DOHH2 (cell line): ENCODE measurements around the gene LAMC3.

Experiments used
- H3F3A ChIP-seq: fragments of 200-600 bp; sonication (generic), shearing (Covaris generic); 2 replicates; pipeline ENCODE4 v1.6.0; 2016; ENCODE audit warnings: antibody characterized with exemption, mild to moderate bottlenecking; ENCODE audit not compliant: control insufficient read depth, insufficient read depth
- H3K27ac ChIP-seq: fragments of 200-600 bp; sonication (generic); 2 replicates; pipeline ENCODE4 v1.5.1; 2014; ENCODE audit warnings: low read depth, mild to moderate bottlenecking, low read length, moderate library complexity
- H3K27me3 ChIP-seq: fragments of 200-600 bp; sonication (generic); 2 replicates; pipeline ENCODE4 v1.6.1; 2014; ENCODE audit warnings: mild to moderate bottlenecking, low read length, mixed read lengths; ENCODE audit not compliant: control insufficient read depth
- H3K36me3 ChIP-seq: fragments of 200-600 bp; sonication (generic); 2 replicates; pipeline ENCODE4 v1.6.1; 2014; ENCODE audit warnings: mild to moderate bottlenecking, low read length, moderate library complexity, mixed read lengths; ENCODE audit not compliant: control insufficient read depth
- H3K4me1 ChIP-seq: fragments of 200-600 bp; sonication (generic); 2 replicates; pipeline ENCODE4 v1.6.1; 2014; ENCODE audit warnings: mild to moderate bottlenecking, low read length, mixed read lengths; ENCODE audit not compliant: control insufficient read depth
- H3K4me2 ChIP-seq: fragments of 200-600 bp; sonication (generic); 2 replicates; pipeline ENCODE4 v1.6.0; 2014; ENCODE audit warnings: mild to moderate bottlenecking, low read length, moderate library complexity
- H3K4me3 ChIP-seq: fragments of 200-600 bp; sonication (generic); 2 replicates; pipeline ENCODE4 v1.5.1; 2014; ENCODE audit warnings: mild to moderate bottlenecking, low read length, mixed read lengths
- H3K79me2 ChIP-seq: fragments of 200-600 bp; sonication (generic); 2 replicates; pipeline ENCODE4 v1.6.1; 2014; ENCODE audit warnings: mild to moderate bottlenecking, low read length, mixed read lengths; ENCODE audit not compliant: control insufficient read depth
- H3K9me2 ChIP-seq: fragments of 200-600 bp; sonication (generic); replicated peaks from 2 replicates; pipeline ENCODE4 v1.6.1; 2014; ENCODE audit warnings: mild to moderate bottlenecking, low read length, mixed read lengths; ENCODE audit not compliant: control insufficient read depth
- H3K9me3 ChIP-seq: fragments of 200-600 bp; sonication (generic); 2 replicates; pipeline ENCODE4 v1.6.1; 2014; ENCODE audit warnings: antibody characterized with exemption, low read length, mixed read lengths; ENCODE audit not compliant: control insufficient read depth, insufficient read depth
- H4K20me1 ChIP-seq: fragments of 200-600 bp; sonication (generic); 2 replicates; pipeline ENCODE4 v1.6.0; 2014; ENCODE audit warnings: low read depth, mild to moderate bottlenecking, antibody characterized with exemption, low read length, moderate library complexity; ENCODE audit not compliant: control insufficient read depth, insufficient read depth
- EZH2phosphoT487 ChIP-seq: fragments of 200-600 bp; sonication (generic); IDR thresholded peaks from 2 replicates; pipeline ENCODE4 v1.6.1; 2017; ENCODE audit warnings: borderline replicate concordance, mild to moderate bottlenecking, antibody characterized with exemption, low read length, moderate library complexity, mixed read lengths
- TF ChIP-seq, protein P1 (sequence below): fragments of 200-600 bp; sonication (generic); IDR thresholded peaks from one replicate; pipeline ENCODE4 v1.5.1; 2014; ENCODE audit warnings: antibody characterized with exemption, mild to moderate bottlenecking, low read depth, low read length; ENCODE audit not compliant: poor library complexity, severe bottlenecking

LAMC3 gene

DNA sequence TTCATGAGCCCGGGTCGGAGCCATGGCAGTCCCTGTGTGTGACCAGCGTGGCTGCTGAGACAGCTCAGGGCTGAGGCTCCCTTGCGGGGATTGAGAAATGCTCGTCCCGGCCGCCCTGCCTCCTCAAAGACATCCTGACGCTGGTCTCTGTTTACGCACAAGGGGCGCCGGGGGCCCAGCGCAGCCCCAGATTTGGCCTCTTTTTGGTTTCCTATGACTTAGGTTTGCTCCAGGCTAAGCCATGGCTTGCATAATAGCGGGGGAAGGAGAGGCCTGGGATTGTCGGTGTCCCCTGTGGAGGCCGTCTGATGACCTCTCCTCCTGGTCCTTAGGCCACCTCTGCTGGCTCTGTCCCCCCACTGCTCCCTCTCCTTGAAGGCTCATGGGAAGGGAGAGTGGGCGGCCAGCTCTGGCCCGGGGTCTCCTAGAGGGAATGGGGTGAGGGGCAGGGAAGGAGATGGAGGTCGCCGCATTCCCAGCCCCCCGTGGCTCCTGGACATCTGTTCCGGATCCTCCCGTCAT, 3.5 kb downstream of the LAMC3 start:
- no peaks in the 10 kb centered on the region for H3K36me3 ChIP-seq
- H3K27ac ChIP-seq: no peak overlapping the region
- TF ChIP-seq EZH2phosphoT487: no peak
- TF ChIP-seq, protein P1, sequence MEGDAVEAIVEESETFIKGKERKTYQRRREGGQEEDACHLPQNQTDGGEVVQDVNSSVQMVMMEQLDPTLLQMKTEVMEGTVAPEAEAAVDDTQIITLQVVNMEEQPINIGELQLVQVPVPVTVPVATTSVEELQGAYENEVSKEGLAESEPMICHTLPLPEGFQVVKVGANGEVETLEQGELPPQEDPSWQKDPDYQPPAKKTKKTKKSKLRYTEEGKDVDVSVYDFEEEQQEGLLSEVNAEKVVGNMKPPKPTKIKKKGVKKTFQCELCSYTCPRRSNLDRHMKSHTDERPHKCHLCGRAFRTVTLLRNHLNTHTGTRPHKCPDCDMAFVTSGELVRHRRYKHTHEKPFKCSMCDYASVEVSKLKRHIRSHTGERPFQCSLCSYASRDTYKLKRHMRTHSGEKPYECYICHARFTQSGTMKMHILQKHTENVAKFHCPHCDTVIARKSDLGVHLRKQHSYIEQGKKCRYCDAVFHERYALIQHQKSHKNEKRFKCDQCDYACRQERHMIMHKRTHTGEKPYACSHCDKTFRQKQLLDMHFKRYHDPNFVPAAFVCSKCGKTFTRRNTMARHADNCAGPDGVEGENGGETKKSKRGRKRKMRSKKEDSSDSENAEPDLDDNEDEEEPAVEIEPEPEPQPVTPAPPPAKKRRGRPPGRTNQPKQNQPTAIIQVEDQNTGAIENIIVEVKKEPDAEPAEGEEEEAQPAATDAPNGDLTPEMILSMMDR: no peak
- no peak overlapping the region for H3K4me2 ChIP-seq
- H3F3A ChIP-seq: no peaks in the 10 kb centered on the region
- peaks cover 8% of the 10 kb centered on the region for H3K4me1 ChIP-seq
- no peaks in the 10 kb centered on the region for H3K9me3 ChIP-seq
- no peaks in the 10 kb centered on the region for H4K20me1 ChIP-seq
- no peaks in the 10 kb centered on the region for H3K27me3 ChIP-seq
- H3K4me3 ChIP-seq: no peak overlapping the region
- no peaks in the 10 kb centered on the region for H3K79me2 ChIP-seq
- no peaks in the 10 kb centered on the region for H3K9me2 ChIP-seq

DNA sequence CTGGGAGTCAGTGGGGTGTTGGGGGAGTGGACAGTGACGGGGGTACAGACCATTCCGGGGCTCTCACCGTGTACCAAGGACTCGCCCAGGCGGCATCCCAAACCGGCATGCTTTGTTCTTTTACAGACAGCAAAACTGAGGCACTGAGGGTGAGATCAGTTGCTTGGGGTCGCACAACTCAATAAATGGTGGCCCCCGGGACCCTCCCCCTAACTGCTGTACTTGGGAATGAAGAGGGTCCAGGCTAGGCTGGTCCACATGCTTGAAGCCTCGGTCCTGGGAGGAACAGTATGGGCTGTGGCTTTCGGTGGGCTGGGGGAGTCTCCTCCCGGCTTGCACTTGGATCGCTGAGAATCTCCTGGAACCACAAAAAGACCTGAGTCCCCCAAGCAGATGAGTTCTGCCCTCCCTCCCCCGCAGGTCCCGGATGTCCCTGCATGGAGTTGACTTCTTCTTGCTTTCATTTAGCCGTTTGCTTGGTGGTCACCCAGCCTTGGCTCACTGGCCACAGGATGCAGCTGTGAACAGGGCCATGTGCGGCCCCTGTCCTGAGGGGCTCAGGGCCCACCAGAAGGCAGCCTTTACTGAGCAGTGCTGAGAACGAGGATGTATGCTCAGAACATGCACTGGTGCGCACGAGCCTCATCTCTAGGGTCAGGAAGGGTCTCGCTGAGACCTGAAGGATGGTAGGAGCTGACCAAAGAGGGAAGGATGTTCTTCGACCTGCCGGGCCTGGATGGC, 4.2 kb downstream of the LAMC3 start:
- TF ChIP-seq, protein P1: no peak
- TF ChIP-seq EZH2phosphoT487: no peak
- H3F3A ChIP-seq: no peaks in the 10 kb centered on the region
- no peaks in the 10 kb centered on the region for H3K9me3 ChIP-seq
- H3K9me2 ChIP-seq: no peaks in the 10 kb centered on the region
- H3K27me3 ChIP-seq: no peaks in the 10 kb centered on the region
- no peak overlapping the region for H3K4me2 ChIP-seq
- H3K4me1 ChIP-seq: peaks cover 8% of the 10 kb centered on the region
- no peak overlapping the region for H3K4me3 ChIP-seq
- H4K20me1 ChIP-seq: no peaks in the 10 kb centered on the region
- no peaks in the 10 kb centered on the region for H3K36me3 ChIP-seq
- H3K79me2 ChIP-seq: no peaks in the 10 kb centered on the region
- no peak overlapping the region for H3K27ac ChIP-seq

DNA sequence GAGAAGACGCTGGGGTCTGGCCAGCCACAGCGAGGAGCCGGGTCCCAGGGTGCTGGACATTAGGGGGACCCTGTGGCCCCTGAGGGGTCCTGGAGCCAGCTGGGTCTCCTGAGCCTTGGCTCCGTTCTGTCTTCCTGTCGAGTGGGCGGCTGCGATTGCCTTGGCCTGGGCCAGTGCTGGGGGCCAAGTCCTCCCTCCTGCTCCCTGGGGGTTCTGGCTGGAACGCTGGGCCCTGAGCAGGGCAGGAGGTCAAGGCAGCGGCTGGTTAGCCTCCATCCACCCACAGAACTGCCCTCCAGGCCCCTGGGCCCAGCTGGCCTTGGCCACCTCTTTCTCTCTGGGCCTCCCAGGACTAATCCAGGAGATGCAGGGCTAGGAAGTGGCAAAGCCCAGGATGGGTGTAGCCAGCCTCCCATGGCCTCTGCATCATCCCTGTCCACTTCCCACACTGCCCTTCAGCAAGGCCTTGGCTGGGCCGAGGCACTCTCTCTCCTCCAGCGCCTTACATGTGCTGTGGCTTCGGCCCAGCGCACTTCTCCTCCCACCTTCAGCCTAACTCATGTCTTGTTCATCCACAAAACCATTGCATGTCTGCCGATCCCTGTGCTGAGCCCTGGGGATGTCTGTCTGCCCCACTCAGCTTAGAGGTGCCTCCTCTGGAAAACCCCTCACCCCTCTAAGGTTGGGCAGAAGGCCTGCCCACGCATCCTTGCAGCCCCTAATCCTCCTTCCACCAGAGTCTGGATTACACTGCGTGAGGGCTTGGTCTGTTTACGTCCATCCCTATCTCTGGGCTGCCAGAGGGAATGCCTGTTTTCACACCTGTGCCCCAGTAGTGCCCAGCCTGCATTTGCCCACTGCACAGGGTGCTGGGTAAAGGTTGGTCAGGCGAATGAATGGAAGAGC, 5.0 kb downstream of the LAMC3 start:
- H3K79me2 ChIP-seq: no peaks in the 10 kb centered on the region
- no peak overlapping the region for H3K4me2 ChIP-seq
- no peaks in the 10 kb centered on the region for H3K9me2 ChIP-seq
- no peaks in the 10 kb centered on the region for H3K9me3 ChIP-seq
- no peaks in the 10 kb centered on the region for H4K20me1 ChIP-seq
- no peak overlapping the region for H3K4me3 ChIP-seq
- H3K4me1 ChIP-seq: peaks cover 8% of the 10 kb centered on the region
- H3K27me3 ChIP-seq: no peaks in the 10 kb centered on the region
- no peaks in the 10 kb centered on the region for H3F3A ChIP-seq
- no peaks in the 10 kb centered on the region for H3K36me3 ChIP-seq
- TF ChIP-seq, protein P1: no peak
- no peak overlapping the region for H3K27ac ChIP-seq
